BLaER1 treated with 17β-estradiol and CSF1 and Interleukin-3, amounts not matched to agents 10 nM and 100 nM (cell line): ENCODE results near the gene WDR72.

Source experiments
- H3K27ac ChIP-seq, 11 experiments: shearing (Covaris generic); formaldehyde crosslinking; 2 replicates each; pipeline ENCODE4 v1.8.1; 2022
- H3K27me3 ChIP-seq, 11 experiments: shearing (Covaris generic); formaldehyde crosslinking; 2 replicates each; pipeline ENCODE4 v1.8.1; 2022
- H3K36me3 ChIP-seq, 11 experiments: shearing (Covaris generic); formaldehyde crosslinking; 2 replicates each; pipeline ENCODE4 v1.8.1; 2022
- H3K4me1 ChIP-seq, 10 experiments: shearing (Covaris generic); formaldehyde crosslinking; 2 replicates each; pipeline ENCODE4 v1.8.1; 2022
- H3K4me2 ChIP-seq, 11 experiments: shearing (Covaris generic); formaldehyde crosslinking; 2 replicates each; pipeline ENCODE4 v1.8.1; 2022
- H3K4me3 ChIP-seq, 10 experiments: shearing (Covaris generic); formaldehyde crosslinking; 2 replicates each; pipeline ENCODE4 v1.8.1; 2022
- H3K9ac ChIP-seq, 11 experiments: shearing (Covaris generic); formaldehyde crosslinking; 2 replicates each; pipeline ENCODE4 v1.8.1; 2022
- H3K9me3 ChIP-seq, 11 experiments: shearing (Covaris generic); formaldehyde crosslinking; replicated peaks in 1 of 11; 2 replicates each; pipeline ENCODE4 v1.8.1; 2022
- H4K20me1 ChIP-seq, 11 experiments: shearing (Covaris generic); formaldehyde crosslinking; 2 replicates each; pipeline ENCODE4 v1.8.1; 2022
- Cebpa-rat ChIP-seq, 11 experiments: shearing (Covaris generic); IDR thresholded peaks; 2 replicates each; pipeline ENCODE4 v1.8.1; 2022

Gene WDR72

GRCh38 chr15:53511175-53511574 lies 248.3 kb downstream of the WDR72 start:
- Histone ChIP-seq H4K20me1 (no peaks in the 10 kb centered on the region), H3K4me3 (no peak overlapping the region), H3K27ac (no peak overlapping the region), H3K4me2 (no peak overlapping the region), H3K27me3 (no peaks in the 10 kb centered on the region), H3K4me1 (peaks cover 0 to 5% (median 0%) of the 10 kb centered on the region in 10 experiments; a peak in 4 of 20 replicates), H3K36me3 (no peaks in the 10 kb centered on the region), H3K9ac (no peak overlapping the region), H3K9me3 (no peaks in the 10 kb centered on the region)
- TF ChIP-seq Cebpa-rat (IDR thresholded peaks at IDR 0.05), result no peak

- H3K4me1 ChIP-seq, result peaks cover 0 to 5% (median 0%) of the 10 kb centered on the region in 10 experiments; a peak in 4 of 20 replicates
- no peaks in the 10 kb centered on the region for H3K36me3 ChIP-seq
- no peak overlapping the region for H3K27ac ChIP-seq
- H3K9ac ChIP-seq, result no peak overlapping the region
- H3K9me3 ChIP-seq, result peaks cover 0 to 6% (median 0%) of the 10 kb centered on the region in 11 experiments; a peak in 3 of 22 replicates
- no peak overlapping the region for H3K4me2 ChIP-seq
- TF ChIP-seq Cebpa-rat (IDR thresholded peaks at IDR 0.05), result no peak
- H3K4me3 ChIP-seq, result no peak overlapping the region
- no peaks in the 10 kb centered on the region for H3K27me3 ChIP-seq
- no peaks in the 10 kb centered on the region for H4K20me1 ChIP-seq
Observed at GRCh38 chr15:53506370-53506769, 253.1 kb downstream of the WDR72 start.

- H4K20me1 ChIP-seq, result no peaks in the 10 kb centered on the region
- no peak overlapping the region for H3K4me2 ChIP-seq
- H3K9me3 ChIP-seq, result peaks cover 0 to 6% (median 0%) of the 10 kb centered on the region in 11 experiments; a peak in 3 of 22 replicates
- no peak overlapping the region for H3K9ac ChIP-seq
- no peak overlapping the region for H3K27ac ChIP-seq
- no peaks in the 10 kb centered on the region for H3K4me1 ChIP-seq
- H3K27me3 ChIP-seq, result no peaks in the 10 kb centered on the region
- H3K4me3 ChIP-seq, result no peak overlapping the region
- TF ChIP-seq Cebpa-rat (IDR thresholded peaks at IDR 0.05), result no peak
- H3K36me3 ChIP-seq, result no peaks in the 10 kb centered on the region
Observed at GRCh38 chr15:53498996-53499395, 260.5 kb downstream of the WDR72 start.

- peaks cover 0 to 6% (median 0%) of the 10 kb centered on the region in 10 experiments; a peak in 2 of 20 replicates for H3K4me1 ChIP-seq
- no peak overlapping the region for H3K4me3 ChIP-seq
Observed at GRCh38 chr15:53490341-53490740, 269.1 kb downstream of the WDR72 start.

GRCh38 chr15:53482055-53482454 lies 277.4 kb downstream of the WDR72 start:
- H3K36me3 ChIP-seq, result no peaks in the 10 kb centered on the region
- no peaks in the 10 kb centered on the region for H4K20me1 ChIP-seq
- H3K27ac ChIP-seq, result no peak overlapping the region
- H3K9me3 ChIP-seq, result no peaks in the 10 kb centered on the region
- TF ChIP-seq Cebpa-rat (IDR thresholded peaks at IDR 0.05), result no peak
- H3K9ac ChIP-seq, result no peak overlapping the region
- H3K4me1 ChIP-seq, result no peaks in the 10 kb centered on the region
- no peaks in the 10 kb centered on the region for H3K27me3 ChIP-seq
- H3K4me2 ChIP-seq, result no peak overlapping the region
- H3K4me3 ChIP-seq, result no peak overlapping the region

More at GRCh38 chr15:53490341-53490740, 269.1 kb downstream of the WDR72 start:
- TF ChIP-seq Cebpa-rat (IDR thresholded peaks at IDR 0.05), result no peak
- Histone ChIP-seq H3K36me3 (no peaks in the 10 kb centered on the region), H3K27ac (no peak overlapping the region), H3K9me3 (no peaks in the 10 kb centered on the region), H3K9ac (no peak overlapping the region), H4K20me1 (no peaks in the 10 kb centered on the region), H3K4me2 (no peak overlapping the region), H3K27me3 (no peaks in the 10 kb centered on the region)

- Histone ChIP-seq H3K4me3 (no peak overlapping the region), H3K9me3 (no peaks in the 10 kb centered on the region), H3K4me2 (no peak overlapping the region), H3K4me1 (no peaks in the 10 kb centered on the region), H3K27me3 (no peaks in the 10 kb centered on the region), H4K20me1 (no peaks in the 10 kb centered on the region), H3K36me3 (no peaks in the 10 kb centered on the region), H3K27ac (no peak overlapping the region), H3K9ac (no peak overlapping the region)
- no peak for TF ChIP-seq Cebpa-rat (IDR thresholded peaks at IDR 0.05)
Observed at GRCh38 chr15:53477981-53478766, 281.3 kb downstream of the WDR72 start.

GRCh38 chr15:53473886-53474285 lies 285.6 kb downstream of the WDR72 start:
- Histone ChIP-seq H3K27ac (no peak overlapping the region), H4K20me1 (no peaks in the 10 kb centered on the region), H3K4me3 (no peak overlapping the region), H3K36me3 (no peaks in the 10 kb centered on the region), H3K9ac (no peak overlapping the region), H3K27me3 (no peaks in the 10 kb centered on the region), H3K4me1 (no peaks in the 10 kb centered on the region), H3K9me3 (no peaks in the 10 kb centered on the region), H3K4me2 (no peak overlapping the region)
- TF ChIP-seq Cebpa-rat (IDR thresholded peaks at IDR 0.05), result no peak

- H3K27ac ChIP-seq, result no peak overlapping the region
- no peak overlapping the region for H3K9ac ChIP-seq
- no peak overlapping the region for H3K4me3 ChIP-seq
- TF ChIP-seq Cebpa-rat (IDR thresholded peaks at IDR 0.05), result no peak
- no peaks in the 10 kb centered on the region for H3K9me3 ChIP-seq
- no peaks in the 10 kb centered on the region for H3K36me3 ChIP-seq
- no peaks in the 10 kb centered on the region for H3K27me3 ChIP-seq
- no peaks in the 10 kb centered on the region for H3K4me1 ChIP-seq
- no peaks in the 10 kb centered on the region for H4K20me1 ChIP-seq
- no peak overlapping the region for H3K4me2 ChIP-seq
Observed at GRCh38 chr15:53473435-53473834, 286.0 kb downstream of the WDR72 start.

- Histone ChIP-seq H3K36me3 (no peaks in the 10 kb centered on the region), H3K9ac (no peak overlapping the region), H3K27me3 (no peaks in the 10 kb centered on the region), H3K9me3 (no peaks in the 10 kb centered on the region), H3K27ac (no peak overlapping the region), H4K20me1 (no peaks in the 10 kb centered on the region), H3K4me3 (no peak overlapping the region), H3K4me2 (no peak overlapping the region), H3K4me1 (no peaks in the 10 kb centered on the region)
- TF ChIP-seq Cebpa-rat (IDR thresholded peaks at IDR 0.05), result no peak
Observed at GRCh38 chr15:53472883-53473282, 286.6 kb downstream of the WDR72 start.

GRCh38 chr15:53472210-53472609 lies 287.3 kb downstream of the WDR72 start:
- no peaks in the 10 kb centered on the region for H3K27me3 ChIP-seq
- H3K36me3 ChIP-seq, result no peaks in the 10 kb centered on the region
- no peak overlapping the region for H3K9ac ChIP-seq
- H3K9me3 ChIP-seq, result no peaks in the 10 kb centered on the region
- H3K4me3 ChIP-seq, result no peak overlapping the region
- no peak for TF ChIP-seq Cebpa-rat (IDR thresholded peaks at IDR 0.05)
- no peak overlapping the region for H3K4me2 ChIP-seq
- H4K20me1 ChIP-seq, result no peaks in the 10 kb centered on the region
- H3K27ac ChIP-seq, result no peak overlapping the region
- no peaks in the 10 kb centered on the region for H3K4me1 ChIP-seq
